ENCODE measurements around the gene ANXA6.

- TF ChIP-seq PATZ1 (CRISPR knock-in tag; IDR thresholded peaks at IDR 0.05; ENCODE audit: borderline replicate concordance) (no peak), RARB (CRISPR knock-in tag; IDR thresholded peaks at IDR 0.05) (no peak), OSR1 (CRISPR knock-in tag; IDR thresholded peaks at IDR 0.05) (no peak), ZFP3 (CRISPR knock-in tag; IDR thresholded peaks at IDR 0.05) (no peak), BACH2 (CRISPR knock-in tag; IDR thresholded peaks at IDR 0.05; ENCODE audit: borderline replicate concordance) (no peak), ESRRG (CRISPR knock-in tag; IDR thresholded peaks at IDR 0.05) (no peak), PPARA (CRISPR knock-in tag; IDR thresholded peaks at IDR 0.05; ENCODE audit: borderline replicate concordance) (no peak), TSHZ2 (CRISPR knock-in tag; IDR thresholded peaks at IDR 0.05) (no peak)
Measured at GRCh38 chr5:151070449-151070848, 87.1 kb downstream of the ANXA6 start.

Measured in SK-N-SH treated with all-trans-retinoic acid at 6 μM for 48 hours (cell line).